ENCODE measurements around the gene LBX2. TPM values are rescaled to one million over a fixed set of nuclear protein-coding genes. Genes with fewer than 3 reads are reported as not detected.

LBX2 gene
- total and polyA plus RNA-seq, 9 of the 15 experiments (the other 6 are each of a cell fraction or from before 2014, with no cell fraction given), result 0.39 to 6.2 (median 1.8) TPM; not detected in 1

- TF ChIP-seq PRDM10 (IDR thresholded peaks at IDR 0.05; ENCODE audit: partially characterized antibody), result peak; percentile 44
- no peak for TF ChIP-seq DNMT1 (IDR thresholded peaks at IDR 0.05)
- no peak for TF ChIP-seq ZNF324 (CRISPR knock-in tag; IDR thresholded peaks at IDR 0.05)
- TF ChIP-seq PATZ1 (CRISPR knock-in tag; IDR thresholded peaks at IDR 0.05; ENCODE audit: borderline replicate concordance), result no peak
- TF ChIP-seq ZNF175 (CRISPR knock-in tag; IDR thresholded peaks at IDR 0.05; ENCODE audit: low read depth), result peak; percentile 56; the same call in 1 of the 2 replicates
- no peak for TF ChIP-seq ZNF512 (tag; IDR thresholded peaks at IDR 0.05)
- TF ChIP-seq MYC (IDR thresholded peaks at IDR 0.05; ENCODE audit: low read depth, low read length), result peak; percentile 48
- TF ChIP-seq MYC (CRISPR knock-in tag; IDR thresholded peaks at IDR 0.05; ENCODE audit: borderline replicate concordance, low read depth), result peak; percentile 44; the same call in 1 of the 2 replicates
- no peak; a peak in 1 of 4 replicates for TF ChIP-seq FOXK2 (conservative IDR thresholded peaks at IDR 0.05 in 1 of 2, IDR thresholded peaks at IDR 0.05 in 1 of 2; ENCODE audit: low read depth in 2 of 2)
- TF ChIP-seq, protein P1, sequence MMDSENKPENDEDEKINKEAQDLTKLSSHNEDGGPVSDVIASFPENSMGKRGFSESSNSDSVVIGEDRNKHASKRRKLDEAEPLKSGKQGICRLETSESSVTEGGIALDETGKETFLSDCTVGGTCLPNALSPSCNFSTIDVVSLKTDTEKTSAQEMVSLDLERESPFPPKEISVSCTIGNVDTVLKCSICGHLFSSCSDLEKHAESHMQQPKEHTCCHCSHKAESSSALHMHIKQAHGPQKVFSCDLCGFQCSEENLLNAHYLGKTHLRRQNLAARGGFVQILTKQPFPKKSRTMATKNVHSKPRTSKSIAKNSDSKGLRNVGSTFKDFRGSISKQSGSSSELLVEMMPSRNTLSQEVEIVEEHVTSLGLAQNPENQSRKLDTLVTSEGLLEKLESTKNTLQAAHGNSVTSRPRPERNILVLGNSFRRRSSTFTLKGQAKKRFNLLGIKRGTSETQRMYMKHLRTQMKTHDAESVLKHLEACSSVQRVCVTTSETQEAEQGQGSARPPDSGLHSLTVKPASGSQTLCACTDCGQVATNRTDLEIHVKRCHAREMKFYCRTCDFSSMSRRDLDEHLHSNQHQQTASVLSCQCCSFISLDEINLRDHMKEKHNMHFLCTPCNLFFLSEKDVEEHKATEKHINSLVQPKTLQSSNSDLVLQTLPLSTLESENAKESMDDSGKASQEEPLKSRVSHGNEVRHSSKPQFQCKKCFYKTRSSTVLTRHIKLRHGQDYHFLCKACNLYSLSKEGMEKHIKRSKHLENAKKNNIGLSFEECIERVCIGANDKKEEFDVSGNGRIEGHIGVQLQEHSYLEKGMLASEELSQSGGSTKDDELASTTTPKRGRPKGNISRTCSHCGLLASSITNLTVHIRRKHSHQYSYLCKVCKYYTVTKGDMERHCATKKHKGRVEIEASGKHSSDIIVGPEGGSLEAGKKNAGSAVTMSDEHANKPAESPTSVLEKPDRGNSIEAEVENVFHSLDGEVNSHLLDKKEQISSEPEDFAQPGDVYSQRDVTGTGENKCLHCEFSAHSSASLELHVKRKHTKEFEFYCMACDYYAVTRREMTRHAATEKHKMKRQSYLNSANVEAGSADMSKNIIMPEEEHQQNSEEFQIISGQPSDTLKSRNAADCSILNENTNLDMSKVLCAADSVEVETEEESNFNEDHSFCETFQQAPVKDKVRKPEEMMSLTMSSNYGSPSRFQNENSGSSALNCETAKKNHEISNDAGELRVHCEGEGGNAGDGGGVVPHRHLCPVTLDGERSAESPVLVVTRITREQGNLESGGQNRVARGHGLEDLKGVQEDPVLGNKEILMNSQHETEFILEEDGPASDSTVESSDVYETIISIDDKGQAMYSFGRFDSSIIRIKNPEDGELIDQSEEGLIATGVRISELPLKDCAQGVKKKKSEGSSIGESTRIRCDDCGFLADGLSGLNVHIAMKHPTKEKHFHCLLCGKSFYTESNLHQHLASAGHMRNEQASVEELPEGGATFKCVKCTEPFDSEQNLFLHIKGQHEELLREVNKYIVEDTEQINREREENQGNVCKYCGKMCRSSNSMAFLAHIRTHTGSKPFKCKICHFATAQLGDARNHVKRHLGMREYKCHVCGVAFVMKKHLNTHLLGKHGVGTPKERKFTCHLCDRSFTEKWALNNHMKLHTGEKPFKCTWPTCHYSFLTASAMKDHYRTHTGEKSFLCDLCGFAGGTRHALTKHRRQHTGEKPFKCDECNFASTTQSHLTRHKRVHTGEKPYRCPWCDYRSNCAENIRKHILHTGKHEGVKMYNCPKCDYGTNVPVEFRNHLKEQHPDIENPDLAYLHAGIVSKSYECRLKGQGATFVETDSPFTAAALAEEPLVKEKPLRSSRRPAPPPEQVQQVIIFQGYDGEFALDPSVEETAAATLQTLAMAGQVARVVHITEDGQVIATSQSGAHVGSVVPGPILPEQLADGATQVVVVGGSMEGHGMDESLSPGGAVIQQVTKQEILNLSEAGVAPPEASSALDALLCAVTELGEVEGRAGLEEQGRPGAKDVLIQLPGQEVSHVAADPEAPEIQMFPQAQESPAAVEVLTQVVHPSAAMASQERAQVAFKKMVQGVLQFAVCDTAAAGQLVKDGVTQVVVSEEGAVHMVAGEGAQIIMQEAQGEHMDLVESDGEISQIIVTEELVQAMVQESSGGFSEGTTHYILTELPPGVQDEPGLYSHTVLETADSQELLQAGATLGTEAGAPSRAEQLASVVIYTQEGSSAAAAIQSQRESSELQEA (IDR thresholded peaks at IDR 0.05; ENCODE audit: low read depth), result peak; percentile 54
Observed at GRCh38 chr2:74529357-74530238, 30.2 kb upstream of the LBX2 start, which contains the start of the genes AUP1 and HTRA2 (continued).

All from K562 (cell line).